HFFc6 (cell line): Measurements from ENCODE around the gene FAM174A. TPM values are rescaled to one million over a fixed set of nuclear protein-coding genes. Genes with fewer than 3 reads are reported as not detected.

Source experiments
- DNase-seq: peaks from one replicate; pipeline ENCODE4 v3.0.0-alpha.2; 2018
- H3K27ac Mint-ChIP-seq: 2 replicates; pipeline ENCODE4 v1.8.0; 2020; ENCODE audit warnings: mild to moderate bottlenecking, mixed read lengths
- H3K27me3 Mint-ChIP-seq: 2 replicates; pipeline ENCODE4 v1.8.0; 2021; ENCODE audit warnings: mild to moderate bottlenecking, moderate library complexity, mixed read lengths; ENCODE audit not compliant: insufficient read depth
- H3K36me3 Mint-ChIP-seq: 2 replicates; pipeline ENCODE4 v1.8.0; 2021; ENCODE audit warnings: low read depth, mixed read lengths
- H3K4me1 Mint-ChIP-seq: 2 replicates; pipeline ENCODE4 v1.8.0; 2020; ENCODE audit warnings: low read depth, mixed read lengths
- H3K4me3 Mint-ChIP-seq: 2 replicates; pipeline ENCODE4 v1.8.0; 2020; ENCODE audit warnings: mild to moderate bottlenecking, moderate library complexity, mixed read lengths
- H3K9me3 Mint-ChIP-seq: 2 replicates; pipeline ENCODE4 v1.8.0; 2020; ENCODE audit warnings: mild to moderate bottlenecking, mixed read lengths
- long read RNA-seq: library from polyadenylated mRNA; unstranded; transcript quantifications from one replicate; pipeline ENCODE4 v2.0.0, GENCODE V29; 2019
- total RNA-seq, 6 experiments: library from RNA; stranded (reverse); fragmentation: NEBNext Ultra II Directional; extraction: Animal tissue kit (Norgen Biotek cat#: 25700); gene quantifications; 2 replicates in 1 of 6; 3 replicates in 5 of 6; pipeline ENCODE4 v1.2.3, GENCODE V29; 2021
- TF ChIP-seq, protein P1 (sequence below): fragments of 200-600 bp; sonication (generic); IDR thresholded peaks from 2 replicates; pipeline ENCODE4 v1.5.0; 2021; ENCODE audit warnings: antibody characterized with exemption, mild to moderate bottlenecking

Gene FAM174A
- total RNA-seq: 10 to 100 TPM; 12.1 to 17.4 (median 13.3) TPM
- long read RNA-seq, transcript FAM174A-201 (3 exons, 1,356 nt): major isoform, 31 of 34 reads
- long read RNA-seq, partial matches to known transcripts: 1 of 34 reads
- long read RNA-seq, other reads (novel, unspliced or antisense): 2 of 34 reads

GRCh38 chr5:100535060-100536005, at the start of gene FAM174A:
Gene FAM174A, plus strand, starts transcription at chr5:100535374. Its CDS starts 157 bp downstream, at chr5:100535531.
- Mint-ChIP-seq H3K27me3 (peaks cover 3% of the 10 kb centered on the region), H3K4me3 (peak within 1 kb of the TSS; percentile 98), H3K9me3 (peaks cover 11% of the 10 kb centered on the region), H3K4me1 (peaks cover 19% of the 10 kb centered on the region), H3K36me3 (peaks cover 14% of the 10 kb centered on the region), H3K27ac (peak within 1 kb of the TSS; percentile 95)
- TF ChIP-seq, protein P1, sequence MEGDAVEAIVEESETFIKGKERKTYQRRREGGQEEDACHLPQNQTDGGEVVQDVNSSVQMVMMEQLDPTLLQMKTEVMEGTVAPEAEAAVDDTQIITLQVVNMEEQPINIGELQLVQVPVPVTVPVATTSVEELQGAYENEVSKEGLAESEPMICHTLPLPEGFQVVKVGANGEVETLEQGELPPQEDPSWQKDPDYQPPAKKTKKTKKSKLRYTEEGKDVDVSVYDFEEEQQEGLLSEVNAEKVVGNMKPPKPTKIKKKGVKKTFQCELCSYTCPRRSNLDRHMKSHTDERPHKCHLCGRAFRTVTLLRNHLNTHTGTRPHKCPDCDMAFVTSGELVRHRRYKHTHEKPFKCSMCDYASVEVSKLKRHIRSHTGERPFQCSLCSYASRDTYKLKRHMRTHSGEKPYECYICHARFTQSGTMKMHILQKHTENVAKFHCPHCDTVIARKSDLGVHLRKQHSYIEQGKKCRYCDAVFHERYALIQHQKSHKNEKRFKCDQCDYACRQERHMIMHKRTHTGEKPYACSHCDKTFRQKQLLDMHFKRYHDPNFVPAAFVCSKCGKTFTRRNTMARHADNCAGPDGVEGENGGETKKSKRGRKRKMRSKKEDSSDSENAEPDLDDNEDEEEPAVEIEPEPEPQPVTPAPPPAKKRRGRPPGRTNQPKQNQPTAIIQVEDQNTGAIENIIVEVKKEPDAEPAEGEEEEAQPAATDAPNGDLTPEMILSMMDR: no peak
- peak; percentile 95 for DNase-seq

GRCh38 chr5:100493996-100494395, 41.2 kb upstream of the FAM174A start:
- TF ChIP-seq, protein P1: no peak
- Mint-ChIP-seq H3K36me3 (no peaks in the 10 kb centered on the region), H3K4me1 (no peaks in the 10 kb centered on the region), H3K4me3 (no peak overlapping the region), H3K27me3 (no peaks in the 10 kb centered on the region; the same call in 1 of the 2 replicates), H3K27ac (no peak overlapping the region), H3K9me3 (peaks cover 5% of the 10 kb centered on the region)
- DNase-seq: no peak

DNA sequence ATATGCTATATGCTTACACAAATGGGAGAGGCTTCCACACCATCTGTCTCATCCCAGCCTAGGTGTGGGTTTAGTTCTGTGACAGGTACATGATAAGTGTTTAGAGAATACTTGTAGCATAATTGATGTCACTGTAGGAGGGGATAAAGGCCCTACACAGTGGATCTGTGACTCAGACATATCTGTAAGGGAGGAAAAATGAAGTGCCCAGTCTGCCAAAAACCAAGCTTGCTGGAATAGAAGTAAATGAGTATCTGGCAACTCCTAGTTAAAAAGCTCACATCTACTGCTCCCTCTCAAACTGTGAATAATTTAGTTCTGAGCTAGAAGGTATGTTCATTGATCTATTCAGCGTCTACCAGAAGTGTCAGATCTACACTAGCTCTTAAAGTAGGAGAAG, 38.9 kb upstream of the FAM174A start:
- no peaks in the 10 kb centered on the region; the same call in 1 of the 2 replicates for H3K27me3 Mint-ChIP-seq
- DNase-seq: no peak
- H3K27ac Mint-ChIP-seq: no peak overlapping the region
- no peaks in the 10 kb centered on the region for H3K4me1 Mint-ChIP-seq
- H3K4me3 Mint-ChIP-seq: no peak overlapping the region
- no peaks in the 10 kb centered on the region for H3K36me3 Mint-ChIP-seq
- TF ChIP-seq, protein P1: no peak
- H3K9me3 Mint-ChIP-seq: no peaks in the 10 kb centered on the region

GRCh38 chr5:100502684-100503083, 32.5 kb upstream of the FAM174A start:
- no peaks in the 10 kb centered on the region for H3K36me3 Mint-ChIP-seq
- H3K4me1 Mint-ChIP-seq: no peaks in the 10 kb centered on the region
- H3K27ac Mint-ChIP-seq: no peak overlapping the region
- H3K27me3 Mint-ChIP-seq: no peaks in the 10 kb centered on the region
- DNase-seq: no peak
- H3K9me3 Mint-ChIP-seq: no peaks in the 10 kb centered on the region
- TF ChIP-seq, protein P1: no peak
- no peak overlapping the region for H3K4me3 Mint-ChIP-seq

GRCh38 chr5:100505984-100506670, 29.0 kb upstream of the FAM174A start:
- H3K27me3 Mint-ChIP-seq: no peaks in the 10 kb centered on the region
- DNase-seq: peak; percentile 41
- TF ChIP-seq, protein P1: no peak
- no peak overlapping the region for H3K27ac Mint-ChIP-seq
- no peak overlapping the region for H3K4me3 Mint-ChIP-seq
- H3K36me3 Mint-ChIP-seq: no peaks in the 10 kb centered on the region
- H3K9me3 Mint-ChIP-seq: no peaks in the 10 kb centered on the region
- H3K4me1 Mint-ChIP-seq: no peaks in the 10 kb centered on the region
